Large intestine (tissue), 3 donors: ENCODE measurements around the gene SMURF1. TPM values are rescaled to one million over a fixed set of nuclear protein-coding genes. Genes with fewer than 3 reads are reported as not detected.

Experiments used
- DNase-seq, 2 donors: peaks; one replicate each; pipeline versions ENCODE4 v3.0.0 to v3.0.0-alpha.2; 2013
- H3K27ac ChIP-seq: one replicate; pipeline ENCODE4 v1.5.1; 2013; ENCODE audit warnings: low read length
- H3K27me3 ChIP-seq: 2 replicates; pipeline ENCODE4 v1.6.1; 2013; ENCODE audit warnings: low read length; ENCODE audit not compliant: control insufficient read depth, insufficient read depth
- H3K36me3 ChIP-seq: 2 replicates; pipeline ENCODE4 v1.6.1; 2013; ENCODE audit warnings: low read length; ENCODE audit not compliant: control insufficient read depth, insufficient read depth
- H3K4me1 ChIP-seq: one replicate; pipeline ENCODE4 v1.6.1; 2013; ENCODE audit warnings: low read length; ENCODE audit not compliant: control insufficient read depth, insufficient read depth
- H3K4me3 ChIP-seq: one replicate; pipeline ENCODE4 v1.5.1; 2013; ENCODE audit warnings: low read length
- H3K9me3 ChIP-seq: one replicate; pipeline ENCODE4 v1.6.1; 2013; ENCODE audit warnings: mild to moderate bottlenecking, low read depth, low read length, moderate library complexity; ENCODE audit not compliant: control insufficient read depth
- WGBS: methylation state at CpG from one replicate; pipeline ENCODE4 v1.1.5; 2013; ENCODE audit warnings: low lambda C conversion rate; ENCODE audit not compliant: insufficient coverage; 5-methylcytosine and 5-hydroxymethylcytosine counted together
- polyA plus RNA-seq: library from polyadenylated mRNA; unstranded; fragments of 120-200 nt; gene quantifications from one replicate; pipeline ENCODE4 v1.2.1, GENCODE V29; 2013

Gene SMURF1
- polyA plus RNA-seq, 1 donor = 14.5 TPM

- peaks cover 3% of the 10 kb centered on the region for H3K9me3 ChIP-seq
- WGBS = no CpG with 5 or more reads among the region's 8 CpGs
- no peak overlapping the region for H3K27ac ChIP-seq
- DNase-seq = peak in 1 of 2 donors; percentile 24
- no peaks in the 10 kb centered on the region for H3K27me3 ChIP-seq
- H3K4me3 ChIP-seq = no peak overlapping the region
- peaks cover 86% of the 10 kb centered on the region for H3K36me3 ChIP-seq
- H3K4me1 ChIP-seq = no peaks in the 10 kb centered on the region
These were observed 104.5 kb downstream of the SMURF1 start for GRCh38 chr7:99039384-99039891.

- peaks cover 89% of the 10 kb centered on the region for H3K36me3 ChIP-seq
- peaks cover 3% of the 10 kb centered on the region for H3K9me3 ChIP-seq
- no peak for DNase-seq
- H3K4me1 ChIP-seq = no peaks in the 10 kb centered on the region
- no peaks in the 10 kb centered on the region for H3K27me3 ChIP-seq
- H3K4me3 ChIP-seq = no peak overlapping the region
- no CpG with 5 or more reads among the region's 25 CpGs for WGBS
- H3K27ac ChIP-seq = no peak overlapping the region
These were observed 105.6 kb downstream of the SMURF1 start for GRCh38 chr7:99038086-99038855.

- peaks cover 3% of the 10 kb centered on the region for H3K9me3 ChIP-seq
- no CpG with 5 or more reads among the region's 16 CpGs for WGBS
- H3K36me3 ChIP-seq = peaks cover 88% of the 10 kb centered on the region
- DNase-seq = no peak
- H3K27me3 ChIP-seq = no peaks in the 10 kb centered on the region
- H3K27ac ChIP-seq = no peak overlapping the region
- no peak overlapping the region for H3K4me3 ChIP-seq
- no peaks in the 10 kb centered on the region for H3K4me1 ChIP-seq
These were observed 106.5 kb downstream of the SMURF1 start for GRCh38 chr7:99037327-99037940.

- Histone ChIP-seq H3K4me3 (no peak overlapping the region), H3K27me3 (no peaks in the 10 kb centered on the region), H3K9me3 (peaks cover 3% of the 10 kb centered on the region), H3K27ac (no peak overlapping the region), H3K36me3 (peaks cover 90% of the 10 kb centered on the region), H3K4me1 (no peaks in the 10 kb centered on the region)
- no CpG with 5 or more reads among the region's 11 CpGs for WGBS
- no peak for DNase-seq
These were observed 107.3 kb downstream of the SMURF1 start for GRCh38 chr7:99036546-99037111.

GRCh38 chr7:99035723-99036545 is 108.0 kb downstream of the SMURF1 start:
- peaks cover 3% of the 10 kb centered on the region for H3K9me3 ChIP-seq
- H3K36me3 ChIP-seq = peaks cover 91% of the 10 kb centered on the region
- DNase-seq = no peak
- no peaks in the 10 kb centered on the region for H3K4me1 ChIP-seq
- H3K27me3 ChIP-seq = no peaks in the 10 kb centered on the region
- no peak overlapping the region for H3K4me3 ChIP-seq
- WGBS = no CpG with 5 or more reads among the region's 26 CpGs
- H3K27ac ChIP-seq = no peak overlapping the region

GRCh38 chr7:99034932-99035722 is 108.8 kb downstream of the SMURF1 start:
- no CpG with 5 or more reads among the region's 30 CpGs for WGBS
- DNase-seq = no peak

GRCh38 chr7:99033765-99034164 is 110.1 kb downstream of the SMURF1 start:
- no peak for DNase-seq
- no peaks in the 10 kb centered on the region for H3K27me3 ChIP-seq
- no CpG with 5 or more reads among the region's 4 CpGs for whole genome bisulfite sequencing
- peaks cover 95% of the 10 kb centered on the region for H3K36me3 ChIP-seq
- no peaks in the 10 kb centered on the region for H3K9me3 ChIP-seq
- H3K4me3 ChIP-seq = no peak overlapping the region
- no peak overlapping the region for H3K27ac ChIP-seq
- H3K4me1 ChIP-seq = no peaks in the 10 kb centered on the region

More at GRCh38 chr7:99034932-99035722, 108.8 kb downstream of the SMURF1 start:
- Histone ChIP-seq H3K9me3 (peaks cover 1% of the 10 kb centered on the region), H3K4me3 (no peak overlapping the region), H3K36me3 (peaks cover 91% of the 10 kb centered on the region), H3K4me1 (no peaks in the 10 kb centered on the region), H3K27ac (no peak overlapping the region), H3K27me3 (no peaks in the 10 kb centered on the region)

GRCh38 chr7:99032928-99033327 is 111.0 kb downstream of the SMURF1 start:
- no peak for DNase-seq
- no peaks in the 10 kb centered on the region for H3K27me3 ChIP-seq
- H3K36me3 ChIP-seq = peaks cover 94% of the 10 kb centered on the region
- H3K9me3 ChIP-seq = peaks cover 1% of the 10 kb centered on the region
- H3K4me3 ChIP-seq = no peak overlapping the region
- H3K4me1 ChIP-seq = no peaks in the 10 kb centered on the region
- H3K27ac ChIP-seq = no peak overlapping the region
- WGBS = no CpG with 5 or more reads among the region's 15 CpGs

- no peak overlapping the region for H3K27ac ChIP-seq
- peaks cover 3% of the 10 kb centered on the region for H3K9me3 ChIP-seq
- no peaks in the 10 kb centered on the region for H3K27me3 ChIP-seq
- no peaks in the 10 kb centered on the region for H3K4me1 ChIP-seq
- no CpG with 5 or more reads among the region's 7 CpGs for WGBS
- no peak for DNase-seq
- H3K4me3 ChIP-seq = no peak overlapping the region
- H3K36me3 ChIP-seq = peaks cover 86% of the 10 kb centered on the region
These were observed 112.4 kb downstream of the SMURF1 start for GRCh38 chr7:99031496-99031895.
